HG02870 (cell line): Measurements from ENCODE around the gene CCL27.

Experiments used
- ATAC-seq: cut with Tn5 transposase; IDR thresholded peaks from one replicate; pipeline ENCODE4 v1.9.1; 2021; ENCODE audit warnings: mild to moderate bottlenecking, moderate library complexity; ENCODE audit not compliant: unreplicated experiment

Gene CCL27, protein sequence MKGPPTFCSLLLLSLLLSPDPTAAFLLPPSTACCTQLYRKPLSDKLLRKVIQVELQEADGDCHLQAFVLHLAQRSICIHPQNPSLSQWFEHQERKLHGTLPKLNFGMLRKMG

DNA sequence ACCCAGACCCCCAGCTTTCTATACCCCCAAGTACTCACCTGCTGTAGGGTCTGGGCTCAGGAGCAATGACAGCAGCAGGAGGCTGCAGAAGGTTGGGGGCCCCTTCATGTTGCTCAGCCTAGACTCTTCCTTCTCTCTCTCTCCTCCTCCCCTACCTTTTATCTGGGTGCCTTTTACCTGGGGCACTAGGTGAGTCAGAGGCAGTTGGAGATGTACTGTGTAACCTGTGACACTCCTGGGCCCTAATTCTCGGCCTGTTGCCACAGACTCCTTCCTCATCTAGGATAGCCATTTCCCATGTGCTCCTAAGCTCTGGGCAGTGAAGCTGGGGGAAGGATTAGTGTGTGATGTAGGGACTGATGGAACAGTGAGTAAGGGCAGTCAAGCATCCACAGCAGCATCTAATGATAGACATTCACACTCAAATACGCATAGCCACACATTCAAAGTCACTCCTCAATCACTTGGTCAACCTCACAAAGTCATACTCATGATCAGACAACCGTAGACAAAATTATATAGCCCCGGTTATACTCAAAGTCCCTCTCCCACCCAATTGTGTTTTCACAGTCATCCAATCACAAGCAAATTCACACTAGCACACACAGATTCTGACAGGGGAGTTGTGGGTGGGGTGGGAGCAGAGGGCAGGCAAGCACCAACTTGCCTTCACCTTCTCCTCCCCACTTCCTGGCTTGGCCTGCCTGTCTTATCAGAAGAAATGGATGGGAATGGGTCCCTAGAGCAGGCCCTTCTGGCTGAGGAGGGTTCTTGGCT, at the start of gene CCL27:
Gene CCL27 (minus strand): TSS at position 132 of the 777 bp plus-strand sequence. CDS start 24 bp downstream, at position 108.
- no peak for ATAC-seq

DNA sequence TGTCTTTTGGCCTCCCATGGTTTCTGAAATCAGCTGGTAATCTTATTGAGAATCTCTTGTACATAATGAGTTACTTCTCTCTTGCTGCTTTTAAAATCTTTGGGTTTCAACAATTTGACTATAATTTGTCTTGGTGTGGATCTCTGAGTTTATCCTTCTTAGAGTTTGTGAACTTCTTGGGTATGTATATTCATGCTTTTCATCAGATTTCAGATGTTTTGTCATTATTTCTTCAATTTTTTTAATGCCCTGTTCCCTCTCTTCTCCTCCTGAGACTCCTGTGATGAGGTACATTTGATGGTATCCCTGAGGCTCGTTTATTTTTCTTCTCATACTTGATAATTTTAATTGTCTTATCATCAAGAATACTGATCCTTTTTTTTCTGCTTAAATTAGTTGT, 49.7 kb upstream of the CCL27 start:
- ATAC-seq = no peak

DNA sequence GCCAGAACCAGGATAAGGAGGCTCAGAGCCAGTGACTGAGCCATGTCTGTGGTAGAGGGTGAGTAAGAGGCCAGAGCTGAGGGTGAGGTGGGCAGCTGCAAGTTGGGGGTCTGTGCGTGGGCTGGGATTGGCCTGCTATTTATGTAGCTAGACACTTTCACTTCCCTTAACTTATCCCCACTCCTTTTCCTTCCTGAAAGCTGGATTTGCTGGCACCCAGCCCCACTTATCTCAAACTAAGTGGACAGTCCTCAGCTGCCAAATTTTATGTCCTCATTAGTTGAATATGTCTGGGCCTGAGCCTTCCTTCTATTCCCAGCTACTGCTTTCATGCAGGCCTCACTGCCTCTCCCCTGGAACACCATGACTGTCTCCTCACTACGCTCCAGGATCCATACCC, 47.6 kb upstream of the CCL27 start, which contains the start of gene CCL21:
Gene CCL21 (minus strand): TSS at position 114 of the 400 bp plus-strand sequence. CDS start 70 bp downstream, at position 44.
- ATAC-seq = no peak

DNA sequence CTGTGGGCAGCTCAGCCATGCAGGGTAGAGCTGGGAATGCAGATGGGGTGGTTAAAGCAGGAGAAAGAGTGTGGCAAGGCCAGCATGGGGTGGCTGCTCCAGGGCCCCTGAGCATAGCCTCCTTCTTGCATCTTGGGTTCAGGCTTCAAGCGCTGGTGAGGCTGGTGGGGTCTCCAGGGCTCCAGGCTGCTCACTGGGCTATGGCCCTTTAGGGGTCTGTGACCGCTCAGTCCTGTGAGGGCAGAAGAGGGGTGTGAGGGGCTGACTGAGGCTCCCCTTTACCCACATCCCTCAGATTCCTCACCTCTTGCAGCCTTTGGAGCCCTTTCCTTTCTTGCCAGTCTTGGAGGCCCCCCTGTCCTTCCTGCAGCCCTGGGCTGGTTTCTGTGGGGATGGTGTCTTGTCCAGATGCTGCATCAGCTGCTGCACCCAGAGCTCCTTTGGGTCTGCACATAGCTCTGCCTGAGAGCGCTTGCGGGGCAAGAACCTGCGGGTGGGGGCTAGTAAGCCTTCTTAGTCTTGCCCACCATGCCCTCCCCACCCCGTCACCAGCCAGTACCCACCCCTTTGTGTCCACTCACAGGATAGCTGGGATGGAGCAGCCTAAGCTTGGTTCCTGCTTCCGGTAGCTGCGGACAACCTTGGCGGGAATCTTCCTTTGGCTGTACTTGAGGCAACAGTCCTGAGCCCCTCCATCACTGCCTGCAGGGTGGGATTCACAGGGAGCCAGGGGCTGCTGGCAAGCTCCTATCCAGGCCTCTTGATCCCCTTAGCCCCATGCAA, 46.9 kb upstream of the CCL27 start:
- ATAC-seq = no peak

DNA sequence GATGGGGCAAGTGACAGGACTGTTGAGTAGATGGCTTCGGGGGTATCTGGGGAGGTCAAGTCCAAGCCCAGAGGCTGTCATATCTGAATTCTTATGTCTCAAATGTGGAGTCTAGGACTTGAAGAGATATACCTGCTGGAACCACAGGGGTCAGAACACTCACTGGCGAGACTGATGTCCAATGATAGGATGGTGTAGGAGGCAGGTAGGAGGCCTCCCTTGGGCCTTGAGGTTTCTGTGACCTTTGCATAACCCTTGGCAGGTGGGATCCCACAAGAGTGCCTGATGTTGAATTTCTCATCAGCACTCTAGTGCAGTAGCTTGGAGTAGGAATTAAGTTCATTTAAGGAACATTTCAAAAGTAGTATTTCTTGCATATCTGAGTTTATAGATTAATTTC, 44.7 kb upstream of the CCL27 start:
- no peak for ATAC-seq

DNA sequence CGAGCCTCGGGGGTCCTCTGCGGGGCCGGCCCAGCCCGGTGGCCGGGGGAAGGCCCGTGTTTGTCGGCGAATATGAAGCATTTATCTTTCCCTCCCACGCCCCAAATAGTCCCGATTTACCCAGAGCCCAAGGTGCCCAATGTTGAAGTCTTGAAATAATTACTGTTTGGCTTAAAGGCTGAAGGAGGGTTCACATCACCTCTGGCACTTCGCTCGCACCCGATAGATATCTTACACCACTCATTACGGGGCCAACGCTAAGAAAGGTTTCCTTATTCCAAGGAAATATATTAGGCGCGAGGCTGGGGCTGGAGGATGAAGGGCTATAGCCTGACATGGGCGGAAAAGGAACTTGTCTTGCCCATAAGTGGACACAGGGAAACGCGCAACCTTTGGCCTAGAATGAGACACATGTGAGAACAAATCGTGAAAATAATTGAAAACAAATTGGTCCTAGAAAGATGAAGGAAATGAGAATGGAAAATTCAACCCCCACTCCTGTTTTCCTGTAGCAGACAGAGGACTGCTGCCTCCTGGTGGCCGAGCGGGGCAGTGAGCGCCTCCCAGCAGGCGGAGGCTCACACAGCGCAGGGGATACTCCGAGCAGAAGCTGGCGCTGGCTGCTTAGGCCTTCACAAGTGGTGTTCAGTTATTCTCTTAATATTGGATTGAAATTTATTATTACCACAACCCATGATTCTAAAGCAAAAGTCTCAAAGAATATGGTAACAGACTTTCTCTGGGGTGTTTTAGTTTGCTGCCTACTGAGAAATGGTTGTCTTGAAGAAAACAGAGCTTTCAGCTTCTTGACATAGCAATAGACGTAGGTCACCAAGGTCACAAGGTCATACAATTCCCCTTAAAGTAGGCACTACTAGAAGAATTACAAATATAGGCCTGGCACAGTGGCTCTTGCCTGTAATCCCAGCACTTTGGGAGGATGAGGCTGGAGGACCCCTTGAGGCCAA, 39.6 kb upstream of the CCL27 start:
- ATAC-seq = peak; percentile 72

DNA sequence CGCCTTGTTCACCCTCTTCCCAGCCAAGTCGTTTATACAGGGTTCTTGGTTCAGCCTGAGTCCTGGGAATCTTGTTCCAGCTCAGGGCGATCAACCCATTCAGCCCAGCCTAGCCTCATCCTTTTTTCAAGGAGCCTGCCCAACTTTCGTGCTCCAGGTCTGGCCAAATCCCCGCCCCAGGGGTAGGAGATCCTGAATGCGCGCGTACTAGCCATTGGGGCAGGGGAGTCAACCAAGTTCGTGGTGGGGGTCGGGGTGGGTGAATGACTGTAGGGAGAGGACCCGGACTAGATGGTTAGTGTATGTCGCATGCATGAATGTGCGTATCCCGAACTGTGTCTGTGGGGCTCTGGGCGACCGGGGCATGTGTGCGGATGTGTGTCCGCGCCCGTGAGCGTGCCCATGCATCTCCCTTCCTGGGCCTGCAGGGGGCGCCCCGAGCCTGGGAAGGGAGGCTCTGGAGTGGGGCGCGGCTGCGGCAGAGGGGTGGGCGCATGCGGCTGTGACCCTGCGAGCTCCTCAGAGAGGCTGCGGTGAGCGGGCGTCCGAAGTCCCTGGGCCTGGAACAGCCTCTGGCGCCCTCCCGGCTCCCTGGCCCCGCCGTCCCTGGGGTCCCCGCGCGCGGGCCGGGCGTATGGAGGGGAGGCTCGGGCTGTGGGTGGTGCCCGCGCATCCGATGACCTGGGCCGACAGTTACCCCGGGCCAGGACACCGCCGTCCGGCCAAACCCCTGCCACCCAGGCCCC, 38.7 kb upstream of the CCL27 start:
- ATAC-seq = no peak

DNA sequence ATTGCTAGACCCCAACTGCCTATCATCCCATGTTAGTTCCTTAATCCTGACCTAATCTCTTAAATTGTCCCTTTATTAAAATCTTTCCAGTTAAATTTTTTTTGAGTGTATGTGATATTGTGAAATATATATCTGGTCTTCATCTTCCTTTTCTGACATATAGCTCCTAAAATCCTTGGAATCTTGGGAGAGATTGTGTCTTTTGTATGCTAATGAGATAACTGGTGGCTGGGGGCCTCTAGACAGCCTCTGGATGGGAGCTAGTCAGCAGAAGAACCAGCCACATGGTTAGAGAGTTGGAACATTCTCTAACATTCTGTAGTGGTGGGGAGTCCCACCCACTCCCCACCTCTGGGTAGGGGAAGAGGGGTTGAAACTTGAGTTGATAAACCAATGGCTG, 32.4 kb upstream of the CCL27 start:
- no peak for ATAC-seq

DNA sequence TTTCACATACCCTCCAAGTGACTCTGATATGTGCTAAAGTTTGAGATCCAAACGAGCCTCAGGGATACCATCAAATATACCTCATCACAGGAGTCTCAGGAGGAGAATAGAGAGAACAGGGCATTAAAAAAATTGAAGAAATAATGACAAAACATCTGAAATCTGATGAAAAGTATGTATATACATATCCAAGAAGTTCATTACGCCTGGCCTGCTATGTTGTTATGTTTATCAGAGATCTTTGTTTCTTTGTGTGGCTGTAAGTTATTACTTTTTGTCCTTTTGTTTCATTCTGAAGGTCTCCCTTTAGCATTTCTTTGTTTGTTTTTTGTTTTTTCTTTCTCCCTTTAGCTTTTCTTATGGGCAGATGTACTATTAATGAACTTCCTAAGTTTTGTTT, 31.1 kb upstream of the CCL27 start:
- ATAC-seq = no peak

DNA sequence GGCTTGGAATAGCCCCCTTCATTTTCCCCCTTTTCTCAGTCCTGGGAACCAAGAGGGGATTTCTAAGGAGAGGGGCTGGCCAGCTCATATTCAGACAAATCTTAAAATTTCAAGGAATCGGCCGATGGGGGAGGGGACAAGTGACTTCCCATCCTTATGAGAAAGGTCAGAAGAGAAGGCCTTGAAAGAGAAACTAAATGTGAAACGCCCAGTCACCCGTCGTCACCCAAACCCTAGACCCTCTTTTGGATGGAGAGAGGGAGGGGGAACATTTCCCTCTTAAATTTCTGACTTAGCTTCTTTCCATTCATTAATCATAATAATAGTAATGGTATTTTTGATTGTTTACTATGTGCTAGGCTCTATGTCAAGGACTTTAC, 29.5 kb upstream of the CCL27 start:
- ATAC-seq = no peak

DNA sequence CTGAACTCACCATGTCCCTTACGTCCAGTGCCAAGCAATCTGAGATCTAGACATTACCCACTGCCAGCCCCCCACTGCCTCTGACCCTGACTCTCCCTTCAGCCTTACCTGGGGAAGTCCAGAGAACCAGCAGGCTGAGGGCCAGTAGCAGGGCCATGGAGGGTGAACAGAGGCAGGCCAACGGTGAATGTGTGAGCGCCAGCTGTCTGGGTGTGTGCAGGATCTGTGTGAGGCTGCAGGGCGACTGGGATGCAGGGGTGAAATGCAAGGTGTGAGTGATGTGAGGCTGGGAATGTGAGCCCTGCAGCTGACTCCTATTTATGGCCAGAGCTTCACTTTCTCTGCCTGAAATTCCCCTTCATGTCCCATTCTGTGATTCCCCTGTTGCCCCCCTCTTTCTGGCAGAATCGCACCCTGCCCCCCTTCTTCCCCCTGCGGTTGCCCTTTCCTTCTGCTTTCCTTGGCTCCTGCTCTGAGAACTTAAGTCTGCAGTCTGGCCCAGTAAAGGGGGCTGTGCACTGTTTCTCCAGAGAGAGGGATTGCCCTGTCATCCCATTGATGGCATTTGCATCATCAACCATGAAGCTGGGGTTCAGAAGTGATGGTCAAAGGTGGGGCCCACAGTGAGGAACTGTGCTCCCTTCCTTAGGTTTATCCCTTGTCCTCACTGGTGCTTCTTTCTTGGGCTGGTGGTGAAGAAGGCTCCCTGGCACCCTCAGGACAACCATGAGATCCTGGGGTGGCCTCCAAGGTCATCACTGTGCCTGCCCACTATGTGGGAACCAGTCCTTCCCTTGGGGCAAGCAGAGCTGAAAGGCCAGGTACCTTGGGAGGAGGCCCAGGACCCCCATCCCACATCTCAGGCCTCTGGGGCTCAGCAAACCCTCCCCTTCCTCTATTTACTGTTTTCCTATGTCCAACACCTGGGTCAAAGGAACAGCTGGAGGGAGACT, 28.8 kb upstream of the CCL27 start, which contains the start of gene CCL19:
Gene CCL19 (minus strand): TSS at position 294 of the 953 bp plus-strand sequence. CDS start 137 bp downstream, at position 157.
- ATAC-seq = no peak

DNA sequence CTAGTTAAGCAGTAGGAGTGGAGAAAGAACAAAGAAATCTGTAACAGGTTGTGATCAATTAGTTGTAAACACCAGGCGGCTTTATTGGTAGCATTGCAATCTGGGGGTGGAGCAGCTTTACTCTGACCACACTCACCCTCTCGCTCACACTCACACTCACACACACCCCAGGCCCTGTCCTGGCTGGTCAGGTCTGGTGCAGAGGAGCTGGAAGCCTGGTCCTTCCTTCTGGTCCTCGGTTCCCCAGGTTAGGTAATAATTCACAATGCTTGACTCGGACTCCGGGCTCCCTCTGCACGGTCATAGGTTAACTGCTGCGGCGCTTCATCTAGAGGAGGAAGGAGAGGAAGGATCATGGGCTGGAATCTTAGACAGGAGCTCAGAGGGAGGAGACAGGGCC, 27.1 kb upstream of the CCL27 start:
- ATAC-seq = no peak

DNA sequence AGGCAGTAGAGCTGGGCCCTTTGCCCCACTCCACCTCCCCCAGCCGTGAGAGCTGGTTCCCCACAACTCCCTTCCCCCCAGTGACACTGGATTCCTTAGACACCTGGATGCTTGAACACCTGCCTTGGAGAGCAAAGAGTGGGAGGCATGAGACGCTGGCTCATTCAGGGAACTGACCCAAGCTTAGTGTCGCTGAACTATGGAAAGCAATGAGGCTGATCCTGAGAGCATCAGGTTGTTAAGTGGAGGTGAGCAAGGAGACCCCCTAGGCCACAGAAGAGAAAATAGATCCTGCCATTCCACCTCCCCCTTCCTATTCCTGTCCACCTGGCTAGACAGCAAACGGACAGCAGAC, 26.6 kb upstream of the CCL27 start:
- ATAC-seq = no peak

DNA sequence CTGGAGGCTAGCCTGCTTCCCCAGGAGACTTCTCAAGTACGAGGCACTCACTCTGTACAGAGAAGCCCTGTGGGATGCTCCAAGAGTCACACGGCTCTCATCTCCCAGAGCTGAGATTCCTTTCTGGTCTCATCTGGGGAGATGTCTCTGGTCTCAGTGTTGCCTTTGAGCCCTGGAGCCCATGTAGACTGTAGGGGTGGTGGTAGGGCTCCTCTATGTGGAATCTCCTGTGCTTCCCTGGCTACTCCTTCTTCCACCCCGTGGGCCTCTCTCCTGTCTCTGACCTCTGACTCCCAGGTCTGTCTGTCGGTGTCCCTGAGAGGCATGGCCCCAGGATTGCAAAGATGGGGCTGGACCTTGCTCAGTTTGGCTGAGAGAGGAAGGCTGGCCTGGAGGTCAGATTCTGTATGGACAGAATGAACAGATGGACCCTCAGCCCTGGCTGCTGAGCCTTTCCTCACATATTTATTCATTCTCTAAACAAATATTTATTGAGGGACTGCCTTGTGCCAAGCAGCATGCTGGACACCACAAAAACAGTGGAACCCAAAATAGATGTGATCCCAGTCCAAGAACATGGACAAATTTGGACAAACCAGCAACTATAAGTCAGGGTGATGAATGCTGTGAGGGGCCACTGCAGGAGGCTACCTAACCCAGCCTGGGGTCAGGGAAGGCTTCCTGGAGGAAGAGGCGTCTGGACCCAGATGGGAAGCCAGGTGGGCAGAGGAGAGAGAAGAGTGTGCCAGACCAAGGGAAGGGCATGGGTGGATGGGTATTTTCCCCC, 26.1 kb upstream of the CCL27 start:
- no peak for ATAC-seq

DNA sequence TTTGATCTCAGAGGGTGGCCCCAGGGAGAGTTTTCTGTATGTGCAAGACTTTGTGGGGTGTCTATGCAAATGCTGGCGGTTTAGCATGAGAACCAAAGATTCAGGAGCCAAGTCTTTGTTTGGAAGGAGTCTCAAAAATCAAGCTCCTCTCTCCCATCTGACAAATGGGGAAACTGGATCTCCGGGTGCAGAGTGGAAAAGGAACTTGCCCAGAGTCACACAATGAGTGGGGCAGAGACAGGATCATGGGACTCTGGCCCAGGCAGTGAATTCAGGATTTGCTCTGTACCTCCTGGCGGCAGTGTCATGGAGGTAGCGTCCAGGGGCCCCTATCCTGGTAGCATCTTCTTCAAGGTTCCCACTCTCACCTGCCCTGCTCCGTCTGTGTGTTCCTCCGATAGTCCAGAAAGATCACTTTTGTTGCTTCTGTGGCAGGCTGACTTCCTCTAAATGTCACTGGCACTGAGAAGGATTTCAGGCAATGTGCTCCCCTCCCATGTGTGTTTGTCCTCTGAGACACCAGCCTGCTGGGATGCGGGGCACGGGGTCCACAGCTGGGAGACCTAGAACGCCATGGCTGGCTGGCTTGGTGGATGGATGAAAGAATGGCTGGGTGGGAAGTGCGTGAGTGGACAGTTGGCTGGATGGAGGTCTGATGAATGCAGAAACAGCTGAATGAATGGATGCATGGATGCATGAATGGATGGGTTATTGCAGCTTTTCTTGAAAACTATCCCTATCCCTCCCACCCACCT, 25.0 kb upstream of the CCL27 start:
- no peak for ATAC-seq

DNA sequence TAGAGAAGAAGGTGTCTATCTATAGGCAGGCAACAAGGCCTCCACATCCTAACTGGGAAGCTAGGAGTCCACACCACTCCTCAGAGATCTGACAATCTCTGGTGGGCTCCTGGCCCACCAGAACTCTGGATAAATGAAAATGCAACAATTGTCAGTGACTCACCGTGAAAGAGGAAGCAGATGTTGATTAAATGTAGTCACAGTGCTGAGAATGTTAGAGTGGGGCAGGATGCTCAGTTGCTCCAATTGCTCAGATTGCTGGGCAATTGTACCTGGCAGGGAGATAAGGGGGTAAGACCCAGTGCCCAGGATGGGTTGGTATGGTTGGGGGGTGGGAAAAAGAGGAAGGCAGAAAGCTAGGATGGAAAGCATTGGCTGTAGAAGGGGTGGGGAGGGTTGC, 24.3 kb upstream of the CCL27 start:
- ATAC-seq = no peak

DNA sequence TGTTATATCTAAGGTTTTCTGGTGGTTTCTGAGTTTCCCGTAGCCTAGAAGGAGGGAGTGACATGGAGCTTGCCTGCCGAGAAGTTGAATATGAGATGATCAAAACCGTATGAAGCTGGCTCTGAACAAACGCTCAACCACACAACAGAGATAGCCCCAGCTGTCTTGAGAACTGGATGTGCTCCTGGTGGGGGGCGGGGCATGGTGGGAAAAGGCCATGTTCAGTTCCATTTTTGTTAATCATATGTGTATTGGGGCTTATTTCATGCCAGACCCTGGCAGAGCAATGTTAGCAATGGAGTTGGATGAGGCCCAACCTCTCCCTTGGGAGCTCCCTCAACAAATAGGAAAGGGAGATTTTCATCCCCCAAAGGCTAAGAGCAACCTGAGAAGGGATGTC, 23.8 kb upstream of the CCL27 start:
- no peak for ATAC-seq
